WI38 (cell line): ENCODE results near the gene WFDC1.
A peak's percentile ranks its signal among the peaks of the same experiment; 100 is the strongest.

Experiments used
- H3K4me3 ChIP-seq: 2 replicates; pipeline ENCODE4 v1.5.1; 2011; ENCODE audit warnings: low read depth, mild to moderate bottlenecking, control low read depth, low read length
- CTCF ChIP-seq: IDR thresholded peaks from 2 replicates; pipeline ENCODE4 v1.5.1; 2012; ENCODE audit warnings: low read depth, mild to moderate bottlenecking, control low read depth, low read length

Gene WFDC1

GRCh38 chr16:84303023-84303422 lies 8.3 kb downstream of the WFDC1 start:
- TF ChIP-seq CTCF, result no peak
- no peak overlapping the region for H3K4me3 ChIP-seq

GRCh38 chr16:84303516-84303915 lies 8.8 kb downstream of the WFDC1 start:
- H3K4me3 ChIP-seq, result no peak overlapping the region
- TF ChIP-seq CTCF, result no peak

GRCh38 chr16:84306564-84306963 lies 11.9 kb downstream of the WFDC1 start:
- no peak overlapping the region for H3K4me3 ChIP-seq
- no peak for TF ChIP-seq CTCF

GRCh38 chr16:84307209-84307954 lies 12.7 kb downstream of the WFDC1 start:
- no peak overlapping the region for H3K4me3 ChIP-seq
- TF ChIP-seq CTCF, result no peak

- TF ChIP-seq CTCF, result peak; percentile 64
These were observed 13.4 kb downstream of the WFDC1 start for GRCh38 chr16:84308120-84308519.

GRCh38 chr16:84310642-84311041 lies 16.0 kb downstream of the WFDC1 start:
- no peak overlapping the region for H3K4me3 ChIP-seq
- TF ChIP-seq CTCF, result no peak

More at GRCh38 chr16:84308120-84308519, 13.4 kb downstream of the WFDC1 start:
- no peak overlapping the region for H3K4me3 ChIP-seq

GRCh38 chr16:84312783-84313382 lies 18.2 kb downstream of the WFDC1 start:
- TF ChIP-seq CTCF, result no peak
- H3K4me3 ChIP-seq, result no peak overlapping the region
